ENCODE data around the gene HS1BP3. TPM values are rescaled to one million over a fixed set of nuclear protein-coding genes. Genes with fewer than 3 reads are reported as not detected.

Gene HS1BP3
- total and polyA plus RNA-seq, 2 of the 13 experiments (the other 11 are each of a cell fraction or from before 2014, with no cell fraction given), result 15.2 to 22.0 TPM

- ChIA-PET POLR2A (interaction anchor here (1.1 to 4.8 kb wide), 8 partner anchors 8 to 163 kb away, joined by 3 to 78 read pairs (median 22); partner anchors contain the start of gene RHOB), CTCF (ENCODE audit: low intra/inter-chr PET ratio, low total read pairs) (no interaction called here)
- WGBS (ENCODE audit: low lambda C conversion rate), result 57% methylated on average over 4 of the region's 4 CpGs
- no peak for ATAC-seq
- intact Hi-C loops (cut with micrococcal nuclease; ENCODE audit: unreplicated experiment), result loop anchor here (2.0 kb wide), 2 partner anchors 17 to 25 kb away; no protein-coding TSS in a partner anchor
- Histone ChIP-seq H3K27me3 (ENCODE audit: control insufficient read depth in 1 of 2, insufficient read depth in 2 of 2, low read length in 2 of 2) (no peaks in the 10 kb centered on the region), H3K27ac (ENCODE audit: extremely low read length, insufficient read depth, low read length) (peak overlapping the region; percentile 95), H3K4me1 (ENCODE audit: insufficient read depth, low read length) (peaks cover 66% of the 10 kb centered on the region), H2AFZ (ENCODE audit: low read length) (no peak overlapping the region), H4K20me1 (ENCODE audit: insufficient read depth, low read length) (no peaks in the 10 kb centered on the region), H3K9me3 (ENCODE audit: low read length) (no peaks in the 10 kb centered on the region), H3K4me2 (ENCODE audit: low read depth, low read length) (peak overlapping the region; percentile 48; the same call in 1 of the 2 replicates), H3K9ac (ENCODE audit: insufficient read depth, low read depth, low read length) (peak overlapping the region; percentile 86), H3K79me2 (ENCODE audit: insufficient read depth, low read length) (no peaks in the 10 kb centered on the region), H3K36me3 (replicated peaks in 1 of 2; ENCODE audit: control insufficient read depth in 1 of 2, insufficient read depth in 2 of 2, low read length in 2 of 2) (no peaks in the 10 kb centered on the region), H3K4me3 (replicated peaks in 1 of 3; ENCODE audit: insufficient read depth in 1 of 3, low read depth in 2 of 3, low read length in 3 of 3) (peak overlapping the region in 1 of 3 experiments; percentile 9; a peak in 1 of 6 replicates)
- no TSS peak for BruUV-seq (replicated peaks)
- in situ Hi-C loops (cut with HindIII; ENCODE audit: extremely low pct_ligation_motif_present, low pct_unique_long_range_greater_than_20kb), result no loop called here
- peak; percentile 39 for DNase-seq (ENCODE audit: low spot score)
- no peak for FAIRE-seq
- TF ChIP-seq ZNF318 (CRISPR knock-in tag; IDR thresholded peaks at IDR 0.05), result no peak
- no peak for TF ChIP-seq SOX6 (IDR thresholded peaks at IDR 0.05)
- TF ChIP-seq SOX6 (CRISPR knock-in tag; IDR thresholded peaks at IDR 0.05), result peak; percentile 23; the same call in 1 of the 2 replicates
- peak; percentile 40; the same call in 1 of the 2 replicates for TF ChIP-seq PAXIP1 (CRISPR knock-in tag; conservative IDR thresholded peaks at IDR 0.05)
- no peak for TF ChIP-seq NR0B2 (CRISPR knock-in tag; IDR thresholded peaks at IDR 0.05)
- no peak for TF ChIP-seq HNRNPH1 (optimal IDR thresholded peaks at IDR 0.05; ENCODE audit: low read depth, low read length)
- TF ChIP-seq ZNF576 (CRISPR knock-in tag; IDR thresholded peaks at IDR 0.05), result 0 out of 2 replicates have a peak, but pooled peaks have one; percentile 9
- no peak for TF ChIP-seq ZNF737 (CRISPR knock-in tag; IDR thresholded peaks at IDR 0.05; ENCODE audit: borderline replicate concordance)
- peak; percentile 54; the same call in 1 of the 2 replicates for TF ChIP-seq MAX (IDR thresholded peaks at IDR 0.05)
- no peak for TF ChIP-seq ZNF546 (CRISPR knock-in tag; conservative IDR thresholded peaks at IDR 0.05)
- TF ChIP-seq ZNF788 (CRISPR knock-in tag; IDR thresholded peaks at IDR 0.05; ENCODE audit: borderline replicate concordance), result no peak
- TF ChIP-seq NBN (conservative IDR thresholded peaks at IDR 0.05), result no peak
Observed at GRCh38 chr2:20609995-20610357, 40.9 kb downstream of the HS1BP3 start.

Measured in HepG2 (cell line).